DOHH2 (cell line): Measurements from ENCODE around the gene PIK3AP1.

Experiments used
- H3F3A ChIP-seq: fragments of 200-600 bp; sonication (generic), shearing (Covaris generic); 2 replicates; pipeline ENCODE4 v1.6.0; 2016; ENCODE audit warnings: antibody characterized with exemption, mild to moderate bottlenecking; ENCODE audit not compliant: control insufficient read depth, insufficient read depth
- H3K27ac ChIP-seq: fragments of 200-600 bp; sonication (generic); 2 replicates; pipeline ENCODE4 v1.5.1; 2014; ENCODE audit warnings: low read depth, mild to moderate bottlenecking, low read length, moderate library complexity
- H3K27me3 ChIP-seq: fragments of 200-600 bp; sonication (generic); 2 replicates; pipeline ENCODE4 v1.6.1; 2014; ENCODE audit warnings: mild to moderate bottlenecking, low read length, mixed read lengths; ENCODE audit not compliant: control insufficient read depth
- H3K36me3 ChIP-seq: fragments of 200-600 bp; sonication (generic); 2 replicates; pipeline ENCODE4 v1.6.1; 2014; ENCODE audit warnings: mild to moderate bottlenecking, low read length, moderate library complexity, mixed read lengths; ENCODE audit not compliant: control insufficient read depth
- H3K4me1 ChIP-seq: fragments of 200-600 bp; sonication (generic); 2 replicates; pipeline ENCODE4 v1.6.1; 2014; ENCODE audit warnings: mild to moderate bottlenecking, low read length, mixed read lengths; ENCODE audit not compliant: control insufficient read depth
- H3K4me2 ChIP-seq: fragments of 200-600 bp; sonication (generic); 2 replicates; pipeline ENCODE4 v1.6.0; 2014; ENCODE audit warnings: mild to moderate bottlenecking, low read length, moderate library complexity
- H3K4me3 ChIP-seq: fragments of 200-600 bp; sonication (generic); 2 replicates; pipeline ENCODE4 v1.5.1; 2014; ENCODE audit warnings: mild to moderate bottlenecking, low read length, mixed read lengths
- H3K79me2 ChIP-seq: fragments of 200-600 bp; sonication (generic); 2 replicates; pipeline ENCODE4 v1.6.1; 2014; ENCODE audit warnings: mild to moderate bottlenecking, low read length, mixed read lengths; ENCODE audit not compliant: control insufficient read depth
- H3K9me2 ChIP-seq: fragments of 200-600 bp; sonication (generic); replicated peaks from 2 replicates; pipeline ENCODE4 v1.6.1; 2014; ENCODE audit warnings: mild to moderate bottlenecking, low read length, mixed read lengths; ENCODE audit not compliant: control insufficient read depth
- H3K9me3 ChIP-seq: fragments of 200-600 bp; sonication (generic); 2 replicates; pipeline ENCODE4 v1.6.1; 2014; ENCODE audit warnings: antibody characterized with exemption, low read length, mixed read lengths; ENCODE audit not compliant: control insufficient read depth, insufficient read depth
- H4K20me1 ChIP-seq: fragments of 200-600 bp; sonication (generic); 2 replicates; pipeline ENCODE4 v1.6.0; 2014; ENCODE audit warnings: low read depth, mild to moderate bottlenecking, antibody characterized with exemption, low read length, moderate library complexity; ENCODE audit not compliant: control insufficient read depth, insufficient read depth
- CTCF ChIP-seq: fragments of 200-600 bp; sonication (generic); IDR thresholded peaks from one replicate; pipeline ENCODE4 v1.5.1; 2014; ENCODE audit warnings: antibody characterized with exemption, mild to moderate bottlenecking, low read depth, low read length; ENCODE audit not compliant: poor library complexity, severe bottlenecking
- EZH2phosphoT487 ChIP-seq: fragments of 200-600 bp; sonication (generic); IDR thresholded peaks from 2 replicates; pipeline ENCODE4 v1.6.1; 2017; ENCODE audit warnings: borderline replicate concordance, mild to moderate bottlenecking, antibody characterized with exemption, low read length, moderate library complexity, mixed read lengths

PIK3AP1 gene

GRCh38 chr10:96660297-96660696, 60.0 kb downstream of the PIK3AP1 start:
- H3K4me2 ChIP-seq, result no peak overlapping the region
- no peak overlapping the region for H3K27ac ChIP-seq
- peaks cover 6% of the 10 kb centered on the region; the same call in 1 of the 2 replicates for H3F3A ChIP-seq
- peaks cover 97% of the 10 kb centered on the region for H3K79me2 ChIP-seq
- H3K4me3 ChIP-seq, result no peak overlapping the region
- H3K4me1 ChIP-seq, result peaks cover 77% of the 10 kb centered on the region
- H4K20me1 ChIP-seq, result peaks cover 20% of the 10 kb centered on the region; the same call in 1 of the 2 replicates
- H3K27me3 ChIP-seq, result no peaks in the 10 kb centered on the region
- TF ChIP-seq CTCF (no peak), EZH2phosphoT487 (no peak)
- 0 out of 2 replicates have a peak, but pooled peaks cover 3% of the 10 kb centered on the region for H3K9me3 ChIP-seq
- H3K36me3 ChIP-seq, result peaks cover 63% of the 10 kb centered on the region
- H3K9me2 ChIP-seq, result no peaks in the 10 kb centered on the region

GRCh38 chr10:96658844-96659243, 61.5 kb downstream of the PIK3AP1 start:
- Histone ChIP-seq H4K20me1 (peaks cover 17% of the 10 kb centered on the region; the same call in 1 of the 2 replicates), H3K36me3 (peaks cover 65% of the 10 kb centered on the region), H3F3A (peaks cover 8% of the 10 kb centered on the region; the same call in 1 of the 2 replicates), H3K4me3 (no peak overlapping the region), H3K27me3 (no peaks in the 10 kb centered on the region), H3K4me1 (peaks cover 73% of the 10 kb centered on the region), H3K9me3 (0 out of 2 replicates have a peak, but pooled peaks cover 3% of the 10 kb centered on the region), H3K27ac (no peak overlapping the region), H3K4me2 (no peak overlapping the region), H3K9me2 (no peaks in the 10 kb centered on the region), H3K79me2 (peaks cover 97% of the 10 kb centered on the region)
- TF ChIP-seq EZH2phosphoT487, result no peak
- no peak for TF ChIP-seq CTCF

GRCh38 chr10:96657385-96657784, 62.9 kb downstream of the PIK3AP1 start:
- Histone ChIP-seq H3K27me3 (no peaks in the 10 kb centered on the region), H3K4me1 (peaks cover 78% of the 10 kb centered on the region), H3K79me2 (peaks cover 96% of the 10 kb centered on the region), H3K9me2 (no peaks in the 10 kb centered on the region), H3K36me3 (peaks cover 71% of the 10 kb centered on the region), H3F3A (peaks cover 15% of the 10 kb centered on the region), H4K20me1 (peaks cover 17% of the 10 kb centered on the region; the same call in 1 of the 2 replicates), H3K9me3 (0 out of 2 replicates have a peak, but pooled peaks cover 3% of the 10 kb centered on the region), H3K4me2 (no peak overlapping the region), H3K27ac (no peak overlapping the region), H3K4me3 (no peak overlapping the region)
- TF ChIP-seq EZH2phosphoT487, result no peak

- no peak for TF ChIP-seq EZH2phosphoT487
- TF ChIP-seq CTCF, result no peak
- peaks cover 15% of the 10 kb centered on the region for H3F3A ChIP-seq
- H3K27ac ChIP-seq, result no peak overlapping the region
- H3K79me2 ChIP-seq, result peaks cover 95% of the 10 kb centered on the region
- H3K4me2 ChIP-seq, result no peak overlapping the region
- H3K9me2 ChIP-seq, result no peaks in the 10 kb centered on the region
- no peaks in the 10 kb centered on the region for H3K27me3 ChIP-seq
- H3K4me3 ChIP-seq, result no peak overlapping the region
- H4K20me1 ChIP-seq, result peaks cover 17% of the 10 kb centered on the region; the same call in 1 of the 2 replicates
- H3K4me1 ChIP-seq, result peaks cover 83% of the 10 kb centered on the region
- H3K9me3 ChIP-seq, result 0 out of 2 replicates have a peak, but pooled peaks cover 3% of the 10 kb centered on the region
- peaks cover 75% of the 10 kb centered on the region for H3K36me3 ChIP-seq
Observed at GRCh38 chr10:96656839-96657238, 63.5 kb downstream of the PIK3AP1 start.
